ENCODE data around the gene SIPA1L3. TPM values are rescaled to one million over a fixed set of nuclear protein-coding genes. Genes with fewer than 3 reads are reported as not detected.

The SIPA1L3 gene
- total and polyA plus RNA-seq, 10 of the 15 experiments (the other 5 are each of a cell fraction or from before 2014, with no cell fraction given), result 0.24 to 66.2 (median 19.1) TPM

GRCh38 chr19:37959665-37960114 is 52.7 kb downstream of the SIPA1L3 start (continued):
- TF ChIP-seq MEF2A (IDR thresholded peaks at IDR 0.05; ENCODE audit: insufficient read depth, low read depth, low read length), result peak; percentile 86

GRCh38 chr19:37961198-37961597 is 54.2 kb downstream of the SIPA1L3 start:
- peak overlapping the region; percentile 46; the same call in 1 of the 2 replicates for H3K27ac ChIP-seq (ENCODE audit: control insufficient read depth, insufficient read depth)
- FAIRE-seq, result no peak

More at GRCh38 chr19:37961198-37961597, 54.2 kb downstream of the SIPA1L3 start:
- Histone ChIP-seq H3K4me1 (ENCODE audit: control insufficient read depth, insufficient read depth, low read length) (peaks cover 58% of the 10 kb centered on the region), H2AFZ (ENCODE audit: control insufficient read depth, low read depth, low read length) (no peak overlapping the region), H3K4me2 (ENCODE audit: control insufficient read depth, insufficient read depth) (0 out of 2 replicates have a peak overlapping the region, but pooled peaks have one; percentile 4), H3K27me3 (replicated peaks in 1 of 2; ENCODE audit: control insufficient read depth in 2 of 2, insufficient read depth in 2 of 2, low read length in 1 of 2) (no peaks in the 10 kb centered on the region), H4K20me1 (ENCODE audit: control insufficient read depth, insufficient read depth) (no peaks in the 10 kb centered on the region), H3K79me2 (ENCODE audit: control insufficient read depth, insufficient read depth, low read length) (peaks cover 77% of the 10 kb centered on the region), H3K9me3 (replicated peaks; ENCODE audit: control insufficient read depth, insufficient read depth, low read length) (peaks cover 7% of the 10 kb centered on the region), H3K9ac (ENCODE audit: control insufficient read depth, insufficient read depth, low read length) (no peak overlapping the region), H3K36me3 (ENCODE audit: control insufficient read depth in 2 of 2, insufficient read depth in 2 of 2, low read length in 1 of 2) (peaks cover 2 to 5% of the 10 kb centered on the region in 2 experiments; a peak in 3 of 4 replicates), H3K4me3 (0 out of 2 replicates have a peak overlapping the region, but pooled peaks have one; percentile 1)
- ChIA-PET RAD21 (ENCODE audit: unreplicated experiment) (interaction anchor here (2.7 to 4.3 kb wide), 4 partner anchors 16 to 86 kb away, joined by 11 to 38 read pairs (median 24); no protein-coding TSS in a partner anchor), POLR2A (interaction anchor here (0.6 to 4.9 kb wide), 9 partner anchors 9 to 86 kb away, joined by 3 to 47 read pairs (median 5); partner anchors contain the start of genes SIPA1L3 and WDR87), SMC1A (ENCODE audit: uncharacterized antibody, unreplicated experiment) (interaction anchor here (0.6 to 6.9 kb wide), 12 partner anchors 14 to 915 kb away, joined by 3 to 48 read pairs (median 13); partner anchors contain the start of genes SIPA1L3 and WDR87), CTCF (interaction anchor here (0.6 to 2.2 kb wide), 2 partner anchors 29 to 1722 kb away, joined by 3 to 8 read pairs; no protein-coding TSS in a partner anchor)
- no peak for TF ChIP-seq ZBTB33 (IDR thresholded peaks at IDR 0.05)
- 0 out of 2 replicates have a peak, but pooled peaks have one; percentile 9 for TF ChIP-seq RELB (IDR thresholded peaks at IDR 0.05; ENCODE audit: low read depth)
- in situ Hi-C loops (cut with MboI), result no loop called here
- intact Hi-C loops (cut with micrococcal nuclease; ENCODE audit: unreplicated experiment), result loop anchor here (5.0 kb wide), 1 partner anchor 86 kb away; no protein-coding TSS in a partner anchor
- no TSS peak for BruUV-seq (replicated peaks)
- DNase-seq (ENCODE audit: low read depth, low spot score) (no peak), ATAC-seq (no peak)
- 100% methylated on average over 4 of the region's 4 CpGs for WGBS (ENCODE audit: insufficient coverage, insufficient replicate concordance, low lambda C conversion rate, missing lambda C conversion rate)

Data from GM12878 (cell line).